ENCODE measurements around the gene PPIH. TPM values are rescaled to one million over a fixed set of nuclear protein-coding genes. Genes with fewer than 3 reads are reported as not detected.

The PPIH gene
- total RNA-seq, 1 experiment from 2014 or later, result 79.0 TPM

GRCh38 chr1:42682739-42683531 lies 24.7 kb downstream of the PPIH start:
- TF ChIP-seq EZH2 (IDR thresholded peaks at IDR 0.05; ENCODE audit: borderline replicate concordance, low read depth, low read length, poor library complexity, severe bottlenecking) (no peak), CTCF (conservative IDR thresholded peaks at IDR 0.05; ENCODE audit: low read depth, low read length) (no peak)
- Histone ChIP-seq H3K4me3 (ENCODE audit: low read depth, low read length, poor library complexity, severe bottlenecking) (peak overlapping the region; percentile 79), H3K36me3 (ENCODE audit: insufficient read depth, low read length, poor library complexity, severe bottlenecking) (peaks cover 45% of the 10 kb centered on the region), H3K27me3 (replicated peaks; ENCODE audit: insufficient read depth, low read depth, low read length, poor library complexity) (no peaks in the 10 kb centered on the region), H3K4me1 (ENCODE audit: insufficient read depth, low read length, poor library complexity, severe bottlenecking) (peaks cover 23% of the 10 kb centered on the region), H3K9me3 (ENCODE audit: low read depth, low read length, poor library complexity, severe bottlenecking) (no peaks in the 10 kb centered on the region), H3K27ac (ENCODE audit: low read depth, low read length, poor library complexity, severe bottlenecking) (peak overlapping the region; percentile 93)
- peak; percentile 76 for DNase-seq (ENCODE audit: low spot score)
- POLR2A ChIA-PET (ENCODE audit: low non-redundant PET), result interaction anchor here (0.6 to 1.1 kb wide), 3 partner anchors 25 to 1181 kb away, joined by 3 read pairs; partner anchors contain the start of gene PPIH
- CTCF ChIA-PET, result no interaction called here
- no TSS peak for BruUV-seq (replicated peaks)
- intact Hi-C loops (cut with micrococcal nuclease; ENCODE audit: unreplicated experiment), result no loop called here

- H3K9me3 ChIP-seq (ENCODE audit: low read depth, low read length, poor library complexity, severe bottlenecking), result no peaks in the 10 kb centered on the region
- intact Hi-C loops (cut with micrococcal nuclease; ENCODE audit: unreplicated experiment), result no loop called here
- H3K27me3 ChIP-seq (replicated peaks; ENCODE audit: insufficient read depth, low read depth, low read length, poor library complexity), result no peaks in the 10 kb centered on the region
- H3K4me1 ChIP-seq (ENCODE audit: insufficient read depth, low read length, poor library complexity, severe bottlenecking), result peaks cover 31% of the 10 kb centered on the region
- peaks cover 49% of the 10 kb centered on the region for H3K36me3 ChIP-seq (ENCODE audit: insufficient read depth, low read length, poor library complexity, severe bottlenecking)
- POLR2A ChIA-PET (ENCODE audit: low non-redundant PET), result no interaction called here
- TF ChIP-seq EZH2 (IDR thresholded peaks at IDR 0.05; ENCODE audit: borderline replicate concordance, low read depth, low read length, poor library complexity, severe bottlenecking), result no peak
- TF ChIP-seq CTCF (conservative IDR thresholded peaks at IDR 0.05; ENCODE audit: low read depth, low read length), result no peak
- TSS peak; percentile 33 for BruUV-seq (replicated peaks)
- H3K4me3 ChIP-seq (ENCODE audit: low read depth, low read length, poor library complexity, severe bottlenecking), result peak overlapping the region; percentile 79
- DNase-seq (ENCODE audit: low spot score), result peak; percentile 71
- H3K27ac ChIP-seq (ENCODE audit: low read depth, low read length, poor library complexity, severe bottlenecking), result no peak overlapping the region
- CTCF ChIA-PET, result no interaction called here
Measured at GRCh38 chr1:42684139-42684538, 25.9 kb downstream of the PPIH start.

GRCh38 chr1:42686418-42686817 lies 28.2 kb downstream of the PPIH start:
- Histone ChIP-seq H3K9me3 (ENCODE audit: low read depth, low read length, poor library complexity, severe bottlenecking) (no peaks in the 10 kb centered on the region), H3K27me3 (replicated peaks; ENCODE audit: insufficient read depth, low read depth, low read length, poor library complexity) (no peaks in the 10 kb centered on the region), H3K4me1 (ENCODE audit: insufficient read depth, low read length, poor library complexity, severe bottlenecking) (peaks cover 30% of the 10 kb centered on the region), H3K27ac (ENCODE audit: low read depth, low read length, poor library complexity, severe bottlenecking) (no peak overlapping the region), H3K4me3 (ENCODE audit: low read depth, low read length, poor library complexity, severe bottlenecking) (no peak overlapping the region), H3K36me3 (ENCODE audit: insufficient read depth, low read length, poor library complexity, severe bottlenecking) (peaks cover 55% of the 10 kb centered on the region)
- POLR2A ChIA-PET (ENCODE audit: low non-redundant PET), result no interaction called here
- BruUV-seq (replicated peaks), result no TSS peak
- CTCF ChIA-PET, result no interaction called here
- DNase-seq (ENCODE audit: low spot score), result no peak
- TF ChIP-seq CTCF (conservative IDR thresholded peaks at IDR 0.05; ENCODE audit: low read depth, low read length) (no peak), EZH2 (IDR thresholded peaks at IDR 0.05; ENCODE audit: borderline replicate concordance, low read depth, low read length, poor library complexity, severe bottlenecking) (no peak)
- intact Hi-C loops (cut with micrococcal nuclease; ENCODE audit: unreplicated experiment), result no loop called here
